HepG2 (cell line): ENCODE measurements around the gene NARS2.

ENCODE experiments used
- EZH2 ChIP-seq: conservative IDR thresholded peaks from 2 replicates; pipeline ENCODE4 v1.6.1; 2012; ENCODE audit warnings: mild to moderate bottlenecking, low read depth, low read length, moderate library complexity
- TF ChIP-seq, protein P1 (sequence below): IDR thresholded peaks from 2 replicates; pipeline ENCODE4 v1.4.0; 2020; ENCODE audit warnings: mild to moderate bottlenecking, missing genetic modification reagents

DNA sequence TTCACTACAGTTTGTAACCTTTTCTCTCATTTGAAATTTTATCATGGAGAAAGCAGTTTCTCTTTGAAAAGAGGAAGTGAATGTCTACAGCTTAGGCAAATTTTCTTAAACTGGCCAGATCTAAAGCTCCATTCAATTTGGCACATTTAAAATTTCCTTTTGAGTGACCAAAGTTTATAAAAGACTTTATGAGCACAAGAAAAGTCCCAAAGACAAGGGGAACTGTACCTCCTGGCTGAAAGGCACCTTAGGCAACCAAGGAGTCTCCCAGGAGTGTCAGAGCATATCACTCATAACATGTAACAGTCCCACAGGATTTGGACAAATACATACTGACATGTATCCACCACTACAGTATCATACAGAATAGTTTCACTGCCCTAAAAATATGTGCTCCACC lies 41.3 kb downstream of the NARS2 start:
- TF ChIP-seq, protein P1, sequence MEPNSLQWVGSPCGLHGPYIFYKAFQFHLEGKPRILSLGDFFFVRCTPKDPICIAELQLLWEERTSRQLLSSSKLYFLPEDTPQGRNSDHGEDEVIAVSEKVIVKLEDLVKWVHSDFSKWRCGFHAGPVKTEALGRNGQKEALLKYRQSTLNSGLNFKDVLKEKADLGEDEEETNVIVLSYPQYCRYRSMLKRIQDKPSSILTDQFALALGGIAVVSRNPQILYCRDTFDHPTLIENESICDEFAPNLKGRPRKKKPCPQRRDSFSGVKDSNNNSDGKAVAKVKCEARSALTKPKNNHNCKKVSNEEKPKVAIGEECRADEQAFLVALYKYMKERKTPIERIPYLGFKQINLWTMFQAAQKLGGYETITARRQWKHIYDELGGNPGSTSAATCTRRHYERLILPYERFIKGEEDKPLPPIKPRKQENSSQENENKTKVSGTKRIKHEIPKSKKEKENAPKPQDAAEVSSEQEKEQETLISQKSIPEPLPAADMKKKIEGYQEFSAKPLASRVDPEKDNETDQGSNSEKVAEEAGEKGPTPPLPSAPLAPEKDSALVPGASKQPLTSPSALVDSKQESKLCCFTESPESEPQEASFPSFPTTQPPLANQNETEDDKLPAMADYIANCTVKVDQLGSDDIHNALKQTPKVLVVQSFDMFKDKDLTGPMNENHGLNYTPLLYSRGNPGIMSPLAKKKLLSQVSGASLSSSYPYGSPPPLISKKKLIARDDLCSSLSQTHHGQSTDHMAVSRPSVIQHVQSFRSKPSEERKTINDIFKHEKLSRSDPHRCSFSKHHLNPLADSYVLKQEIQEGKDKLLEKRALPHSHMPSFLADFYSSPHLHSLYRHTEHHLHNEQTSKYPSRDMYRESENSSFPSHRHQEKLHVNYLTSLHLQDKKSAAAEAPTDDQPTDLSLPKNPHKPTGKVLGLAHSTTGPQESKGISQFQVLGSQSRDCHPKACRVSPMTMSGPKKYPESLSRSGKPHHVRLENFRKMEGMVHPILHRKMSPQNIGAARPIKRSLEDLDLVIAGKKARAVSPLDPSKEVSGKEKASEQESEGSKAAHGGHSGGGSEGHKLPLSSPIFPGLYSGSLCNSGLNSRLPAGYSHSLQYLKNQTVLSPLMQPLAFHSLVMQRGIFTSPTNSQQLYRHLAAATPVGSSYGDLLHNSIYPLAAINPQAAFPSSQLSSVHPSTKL (CRISPR knock-in tag), result no peak
- TF ChIP-seq EZH2, result no peak
